Coronary artery (tissue), 2 donors: Measurements from ENCODE around the gene GNA14.

ENCODE experiments used
- DNase-seq: peaks from one replicate; pipeline ENCODE4 v3.0.0-alpha.2; 2017; ENCODE audit warnings: low spot score
- H3K27ac ChIP-seq, 2 donors: fragments of 200-600 bp; sonication (generic); one replicate each; pipeline ENCODE4 v1.5.1; 2016 to 2019
- H3K4me3 ChIP-seq: fragments of 200-600 bp; sonication (generic); 2 replicates; pipeline ENCODE4 v1.5.1; 2016; ENCODE audit warnings: mild to moderate bottlenecking, moderate library complexity
- TF ChIP-seq, protein P1 (sequence below): fragments of 200-600 bp; sonication (generic); IDR thresholded peaks from one replicate; pipeline ENCODE4 v1.5.1; 2019; ENCODE audit warnings: antibody characterized with exemption

The GNA14 gene

GRCh38 chr9:77597057-77597456 lies 51.1 kb downstream of the GNA14 start:
- Histone ChIP-seq H3K27ac (no peak overlapping the region), H3K4me3 (no peak overlapping the region)
- TF ChIP-seq, protein P1, sequence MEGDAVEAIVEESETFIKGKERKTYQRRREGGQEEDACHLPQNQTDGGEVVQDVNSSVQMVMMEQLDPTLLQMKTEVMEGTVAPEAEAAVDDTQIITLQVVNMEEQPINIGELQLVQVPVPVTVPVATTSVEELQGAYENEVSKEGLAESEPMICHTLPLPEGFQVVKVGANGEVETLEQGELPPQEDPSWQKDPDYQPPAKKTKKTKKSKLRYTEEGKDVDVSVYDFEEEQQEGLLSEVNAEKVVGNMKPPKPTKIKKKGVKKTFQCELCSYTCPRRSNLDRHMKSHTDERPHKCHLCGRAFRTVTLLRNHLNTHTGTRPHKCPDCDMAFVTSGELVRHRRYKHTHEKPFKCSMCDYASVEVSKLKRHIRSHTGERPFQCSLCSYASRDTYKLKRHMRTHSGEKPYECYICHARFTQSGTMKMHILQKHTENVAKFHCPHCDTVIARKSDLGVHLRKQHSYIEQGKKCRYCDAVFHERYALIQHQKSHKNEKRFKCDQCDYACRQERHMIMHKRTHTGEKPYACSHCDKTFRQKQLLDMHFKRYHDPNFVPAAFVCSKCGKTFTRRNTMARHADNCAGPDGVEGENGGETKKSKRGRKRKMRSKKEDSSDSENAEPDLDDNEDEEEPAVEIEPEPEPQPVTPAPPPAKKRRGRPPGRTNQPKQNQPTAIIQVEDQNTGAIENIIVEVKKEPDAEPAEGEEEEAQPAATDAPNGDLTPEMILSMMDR, result no peak
- DNase-seq, result no peak

DNA sequence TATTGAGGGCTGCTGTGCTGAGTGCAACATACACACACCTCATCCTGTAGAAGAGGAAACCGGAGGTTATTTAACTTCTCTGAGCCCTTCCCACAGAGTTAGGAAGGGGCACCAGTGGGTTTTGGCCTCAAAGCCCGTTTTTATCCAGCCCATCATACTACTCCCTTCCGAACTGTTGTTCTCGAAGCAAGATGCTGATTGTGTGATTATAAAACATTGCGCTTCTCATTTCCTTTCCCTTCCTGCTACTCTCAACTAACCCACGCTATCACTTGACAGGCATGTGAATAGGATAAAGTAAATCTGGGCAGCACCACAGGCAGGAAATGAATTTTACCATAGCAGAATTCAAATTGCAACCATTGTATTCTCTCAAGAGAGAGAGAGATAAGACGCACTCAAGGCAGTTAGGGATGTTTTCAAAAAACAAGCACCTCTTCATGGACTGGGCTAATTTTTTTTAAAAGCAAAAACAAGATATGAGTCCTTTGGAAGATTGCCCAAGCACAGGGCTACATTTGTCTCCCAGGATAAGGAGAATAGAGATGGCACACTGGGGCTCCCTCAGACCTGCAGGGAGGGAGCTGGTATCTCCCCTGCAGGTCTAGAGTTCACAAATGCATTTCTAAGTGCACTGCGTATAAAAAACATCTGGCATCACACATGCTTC lies 52.6 kb downstream of the GNA14 start:
- H3K27ac ChIP-seq, result peak overlapping the region in 1 of 2 donors; percentile 48

DNA sequence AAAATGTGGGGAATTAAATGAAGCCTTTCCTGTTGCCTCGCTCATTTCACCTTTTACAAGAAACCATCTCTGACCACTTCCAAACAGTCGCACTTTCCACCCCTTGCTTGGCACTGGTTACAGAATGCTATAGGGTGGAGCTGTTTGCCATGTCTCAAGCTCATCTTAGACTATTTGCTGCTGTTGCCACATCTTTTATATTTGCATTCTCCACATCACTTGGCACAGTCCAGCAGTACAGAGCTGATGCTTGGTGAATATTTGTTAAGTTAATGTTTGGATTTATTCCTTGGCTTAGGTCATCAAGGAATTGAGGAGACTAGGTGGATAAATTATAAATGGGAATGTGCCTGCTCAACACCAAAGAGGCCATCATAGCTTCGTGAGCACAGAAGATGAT lies 53.2 kb downstream of the GNA14 start:
- DNase-seq, result no peak
- Histone ChIP-seq H3K27ac (no peak overlapping the region), H3K4me3 (no peak overlapping the region)
- TF ChIP-seq, protein P1, result no peak

More for the DNA sequence above, 52.6 kb downstream of the GNA14 start:
- no peak for DNase-seq
- TF ChIP-seq, protein P1, result no peak
- H3K4me3 ChIP-seq, result no peak overlapping the region

- DNase-seq, result no peak
- TF ChIP-seq, protein P1, result no peak
These were observed 54.6 kb downstream of the GNA14 start for GRCh38 chr9:77593528-77593927.

DNA sequence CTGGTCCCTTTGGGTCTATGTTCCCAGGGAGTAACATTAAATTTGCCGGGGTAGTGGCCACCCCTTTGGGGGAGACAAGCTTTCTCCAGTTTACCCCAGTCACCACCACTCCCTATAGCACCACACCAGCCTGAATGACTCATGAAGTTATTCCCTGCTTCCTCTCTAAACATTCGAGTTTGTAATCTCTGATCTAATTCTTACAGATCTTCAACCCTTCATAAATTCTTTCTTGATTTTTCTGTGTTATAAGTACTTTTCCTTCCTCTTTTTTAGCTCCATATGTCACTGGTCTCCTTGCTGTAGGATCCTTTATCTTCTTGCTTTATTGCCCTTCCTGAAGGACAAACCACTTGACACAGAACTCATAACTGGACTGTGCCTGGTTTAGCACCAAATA lies 55.6 kb downstream of the GNA14 start:
- no peak overlapping the region for H3K4me3 ChIP-seq
- no peak for DNase-seq
- TF ChIP-seq, protein P1, result no peak
- H3K27ac ChIP-seq, result no peak overlapping the region

More at GRCh38 chr9:77593528-77593927, 54.6 kb downstream of the GNA14 start:
- Histone ChIP-seq H3K4me3 (no peak overlapping the region), H3K27ac (no peak overlapping the region)

DNA sequence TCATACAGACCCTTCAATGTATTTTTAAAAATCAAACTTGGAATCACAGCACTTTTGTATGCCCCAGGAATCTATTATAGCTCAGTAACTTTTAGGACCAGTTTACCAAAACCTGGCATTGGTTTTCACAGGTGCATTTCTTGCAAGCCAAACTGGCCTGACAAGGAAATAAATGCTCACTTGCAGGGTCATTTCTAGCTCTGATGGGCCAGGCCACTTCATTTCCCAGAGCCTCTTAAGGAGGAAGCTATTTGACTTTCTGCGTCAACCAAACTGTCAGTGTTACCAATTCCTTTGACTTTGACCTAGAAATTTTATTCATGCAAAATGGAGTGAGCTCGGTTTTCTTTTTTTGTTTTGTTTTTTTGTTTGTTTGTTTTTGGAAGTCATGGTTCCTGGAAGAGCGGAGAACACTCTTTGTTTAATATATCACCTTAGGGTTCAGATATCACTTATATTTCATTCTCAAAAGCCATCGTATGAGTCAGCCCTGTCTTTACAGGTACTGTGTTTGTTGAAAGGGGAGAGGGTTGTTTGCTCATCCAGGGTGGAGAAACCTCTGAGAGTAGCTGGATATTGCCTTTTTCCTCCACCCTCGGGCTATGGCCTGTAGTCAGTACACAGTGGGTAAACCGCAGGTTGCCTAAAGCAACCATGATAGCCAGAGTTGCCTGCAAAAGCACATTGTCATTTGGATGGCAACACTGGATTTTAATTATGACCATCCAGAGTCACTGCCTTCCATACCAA lies 58.9 kb downstream of the GNA14 start:
- Histone ChIP-seq H3K27ac (no peak overlapping the region), H3K4me3 (no peak overlapping the region)
- TF ChIP-seq, protein P1, result no peak
- DNase-seq, result no peak
